Endothelial cell of umbilical vein (primary cell): ENCODE measurements around the gene PCDHGA6. TPM values are rescaled to one million over a fixed set of nuclear protein-coding genes. Genes with fewer than 3 reads are reported as not detected.
"Not testable (repeated sequence)": the region's sequence is repeated elsewhere in the genome, so short reads cannot be mapped to it uniquely, and the experiment has no call there.

Experiments used
- BruUV-seq: library from RNA; stranded (reverse); fragments of 400-500 nt; replicated peaks from 2 replicates; lab custom pipeline; 2021; lab: Mats Ljungman, UMichigan
- CTCF ChIA-PET: fragments of 300-600, 350-600 bp; sonication (Branson Sonifier 250); formaldehyde crosslinking; loops from one replicate; lab custom pipeline; 2021; ENCODE audit warnings: antibody characterized with exemption, inconsistent platforms; lab: Charles Lee
- POLR2A ChIA-PET: fragments of 300-600, 350-600 bp; sonication (Branson Sonifier 250); formaldehyde crosslinking; loops from one replicate; lab custom pipeline; 2021; ENCODE audit warnings: antibody characterized with exemption, inconsistent platforms; lab: Charles Lee
- DNase-seq: peaks from one replicate; pipeline ENCODE4 v3.0.0-alpha.2; 2011; ENCODE audit warnings: low read depth, low spot score
- FAIRE-seq: peaks from 2 replicates; lab custom pipeline; 2011; peaks lifted over from hg19 to GRCh38; lab: Jason Lieb, UNC
- H2AFZ ChIP-seq: 2 replicates; pipeline ENCODE4 v1.6.0; 2012; ENCODE audit warnings: low read depth, low read length, control low read depth, inconsistent platforms
- H3K27ac ChIP-seq: 2 replicates; pipeline ENCODE4 v1.5.1; 2011; ENCODE audit warnings: low read depth, mild to moderate bottlenecking, control low read depth, low read length, moderate library complexity; ENCODE audit not compliant: insufficient read depth
- H3K27me3 ChIP-seq, 2 experiments: 2 replicates each; pipeline versions ENCODE4 v1.6.0 to v1.6.1; 2011; ENCODE audit warnings: low read length in 2 of 2, mixed read lengths in 1 of 2; ENCODE audit not compliant: control insufficient read depth in 2 of 2, insufficient read depth in 2 of 2
- H3K36me3 ChIP-seq, 2 experiments: 2 replicates in 1 of 2; 3 replicates in 1 of 2; pipeline ENCODE4 v1.5.1; 2011; ENCODE audit warnings: low read length in 2 of 2, mild to moderate bottlenecking in 1 of 2, moderate library complexity in 1 of 2; ENCODE audit not compliant: control insufficient read depth in 2 of 2, insufficient read depth in 2 of 2; ENCODE audit errors: extremely low read depth in 1 of 2
- H3K4me1 ChIP-seq: 3 replicates; pipeline ENCODE4 v1.5.1; 2011; ENCODE audit warnings: mild to moderate bottlenecking, low read length; ENCODE audit not compliant: control insufficient read depth, insufficient read depth; ENCODE audit errors: extremely low read depth
- H3K4me2 ChIP-seq: 2 replicates; pipeline ENCODE4 v1.6.1; 2011; ENCODE audit warnings: low read length, control low read depth, mixed read lengths; ENCODE audit not compliant: insufficient read depth
- H3K4me3 ChIP-seq, 3 experiments: fragments of 200-600 bp in 1 of 3; sonication (generic), shearing (Covaris generic) in 1 of 3; replicated peaks in 1 of 3; 2 replicates each; pipeline ENCODE4 v1.5.1; 2011 to 2016; ENCODE audit warnings: control low read depth in 3 of 3, low read length in 3 of 3, mild to moderate bottlenecking in 2 of 3, inconsistent platforms in 1 of 3, low read depth in 1 of 3, moderate library complexity in 1 of 3; ENCODE audit not compliant: insufficient read depth in 1 of 3
- H3K79me2 ChIP-seq: 2 replicates; pipeline ENCODE4 v1.6.0; 2012; ENCODE audit warnings: low read length, inconsistent platforms; ENCODE audit not compliant: control insufficient read depth, insufficient read depth
- H3K9ac ChIP-seq: replicated peaks from 2 replicates; pipeline ENCODE3; 2011; ENCODE audit warnings: low read length, control low read depth; ENCODE audit not compliant: insufficient read depth; ENCODE audit errors: extremely low read depth
- H3K9me1 ChIP-seq: replicated peaks from 3 replicates; pipeline ENCODE4 v1.6.0; 2011; ENCODE audit warnings: mild to moderate bottlenecking, low read length; ENCODE audit not compliant: control insufficient read depth, insufficient read depth; ENCODE audit errors: extremely low read depth
- H3K9me3 ChIP-seq: replicated peaks from 2 replicates; pipeline ENCODE4 v1.5.1; 2012; ENCODE audit warnings: low read length, inconsistent platforms; ENCODE audit not compliant: control insufficient read depth, insufficient read depth
- H4K20me1 ChIP-seq: replicated peaks from 2 replicates; pipeline ENCODE3; 2011; ENCODE audit warnings: mild to moderate bottlenecking, low read length; ENCODE audit not compliant: control insufficient read depth, insufficient read depth; ENCODE audit errors: extremely low read depth
- CTCF ChIP-seq, 2 donors: IDR thresholded peaks; 1 replicate in 1 of 2; 2 replicates in 1 of 2; pipeline ENCODE4 v1.5.1; 2011; ENCODE audit warnings: low read length in 2 of 2, mild to moderate bottlenecking in 2 of 2, moderate library complexity in 2 of 2, control low read depth in 1 of 2, inconsistent platforms in 1 of 2, low read depth in 1 of 2; ENCODE audit not compliant: insufficient read depth in 1 of 2; ENCODE audit errors: extremely low read depth in 1 of 2
- EZH2 ChIP-seq: IDR thresholded peaks from 2 replicates; pipeline ENCODE4 v1.6.1; 2012; ENCODE audit warnings: borderline replicate concordance, low read depth, mild to moderate bottlenecking, moderate library complexity, low read length, inconsistent platforms; ENCODE audit not compliant: severe bottlenecking
- dilution Hi-C: fragments of 300-500 bp; cut with MboI; formaldehyde crosslinking; loops from one replicate; pipeline ENCODE4 v1.15.0; 2019; ENCODE audit warnings: low sequenced_read_pairs; ENCODE audit not compliant: extremely low pct_ligation_motif_present
- intact Hi-C: fragments of 100-400 bp; cut with micrococcal nuclease; formaldehyde crosslinking; loops from one replicate; pipeline ENCODE4 v1.10.0; 2022
- polyA plus RNA-seq, 4 experiments: library from polyadenylated mRNA; depleted of rRNA in 3 of 4; stranded (reverse) in 3 of 4; unstranded in 1 of 4; fragments of >200 nt; gene quantifications; 2 replicates each; pipeline versions ENCODE4 v1.2.1 to v1.2.3, GENCODE V29; 2011 to 2012; ENCODE audit warnings: missing spikeins in 1 of 4
- total RNA-seq: library from RNA; stranded (reverse); gene quantifications from 2 replicates; pipeline ENCODE4 v1.2.3, GENCODE V29; 2021

The PCDHGA6 gene
- total and polyA plus RNA-seq, 2 donors (not counting 3 experiments of a cell fraction or from before 2014, with no cell fraction given): 2.6 to 2.7 TPM

- CTCF ChIA-PET: interaction anchor here (0.6 to 4.3 kb wide), 26 partner anchors 10 to 160 kb away, joined by 3 to 58 read pairs (median 4); partner anchors contain the start of genes PCDHGA1, PCDHGA11, PCDHGA12 and PCDHGA4
- H3K9me3 ChIP-seq, intact Hi-C loops, dilution Hi-C loops, H3K9ac ChIP-seq, H3K36me3 ChIP-seq, H3K4me1 ChIP-seq, H3K27ac ChIP-seq, H4K20me1 ChIP-seq, POLR2A ChIA-PET, H3K9me1 ChIP-seq, H3K79me2 ChIP-seq: not testable (repeated sequence)
- TF ChIP-seq EZH2 (peak; percentile 26), CTCF (IDR thresholded peaks at IDR 0.05; ENCODE audit: extremely low read depth in 1 of 2, insufficient read depth in 1 of 2, low read depth in 1 of 2, low read length in 2 of 2) (peak; percentile 72 to 74)
- FAIRE-seq (peak; percentile 73), DNase-seq (peak; percentile 39)
- peak within 1 kb of the TSS; percentile 50 for H2AFZ ChIP-seq
- BruUV-seq: TSS peak; percentile 18
- H3K27me3 ChIP-seq: peaks cover 53 to 80% of the 10 kb centered on the region in 2 experiments
- H3K4me3 ChIP-seq: peak within 1 kb of the TSS in 2 of 3 experiments; percentile 25 to 32
- peak within 1 kb of the TSS; percentile 66 for H3K4me2 ChIP-seq
These were observed 34.3 kb downstream of the PCDHGA6 start, which contains the start of gene PCDHGB6 for GRCh38 chr5:141407790-141408505. Gene PCDHGB6 (plus strand): TSS chr5:141408021. CDS start chr5:141408203, 182 bp downstream.
